ENCODE measurements around the gene MINDY4. TPM values are rescaled to one million over a fixed set of nuclear protein-coding genes. Genes with fewer than 3 reads are reported as not detected.

Gene MINDY4
- total RNA-seq, 1 experiment from 2014 or later = 1.8 TPM

DNA sequence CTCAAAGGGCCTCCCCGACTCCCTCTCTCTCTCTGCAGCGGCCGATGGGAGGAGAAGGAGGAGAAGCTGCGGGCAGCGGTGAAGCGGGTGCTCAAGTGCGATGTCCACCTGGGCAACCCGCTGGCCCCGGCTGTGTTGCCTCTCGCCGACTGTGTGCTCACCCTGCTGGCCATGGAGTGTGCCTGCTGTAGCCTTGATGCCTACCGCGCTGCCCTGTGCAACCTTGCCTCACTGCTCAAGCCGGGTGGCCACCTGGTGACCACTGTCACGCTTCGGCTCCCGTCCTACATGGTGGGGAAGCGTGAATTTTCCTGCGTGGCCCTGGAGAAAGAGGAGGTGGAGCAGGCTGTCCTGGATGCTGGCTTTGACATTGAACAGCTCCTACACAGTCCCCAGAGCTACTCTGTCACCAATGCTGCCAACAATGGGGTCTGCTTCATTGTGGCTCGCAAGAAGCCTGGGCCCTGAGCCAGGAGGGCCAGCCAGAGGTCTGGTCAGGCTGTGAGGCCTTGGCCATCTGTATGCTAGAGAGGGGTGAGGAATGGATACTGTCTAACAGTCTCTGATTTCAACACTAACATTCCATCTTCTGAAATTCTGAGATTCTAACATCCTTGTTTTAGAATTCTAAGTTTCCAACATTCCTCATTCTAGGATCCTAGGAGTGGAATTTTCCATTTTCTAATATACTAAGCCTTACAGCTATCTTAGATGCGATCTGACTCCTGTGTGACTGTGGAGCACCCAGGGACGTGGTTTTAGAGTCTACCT lies 15.6 kb upstream of the MINDY4 start:
- peaks cover 6% of the 10 kb centered on the region for H3K9me3 Mint-ChIP-seq
- H3K36me3 Mint-ChIP-seq = no peaks in the 10 kb centered on the region
- CTCF ChIA-PET = interaction anchor here (1.1 kb wide), 1 partner anchor 10 kb away, joined by 3 read pairs; no protein-coding TSS in a partner anchor
- H3K27me3 Mint-ChIP-seq (ENCODE audit: low read depth) = no peaks in the 10 kb centered on the region; the same call in none of the 2 replicates
- no peak for DNase-seq (ENCODE audit: low spot score)
- no peaks in the 10 kb centered on the region for H3K4me1 Mint-ChIP-seq
- TF ChIP-seq SMAD4 (CRISPR knock-in tag; IDR thresholded peaks at IDR 0.05) (no peak), FOXP1 (CRISPR knock-in tag; IDR thresholded peaks at IDR 0.05; ENCODE audit: borderline replicate concordance) (no peak), ZNF263 (CRISPR knock-in tag; IDR thresholded peaks at IDR 0.05; ENCODE audit: low read depth) (no peak), ZNF232 (CRISPR knock-in tag; IDR thresholded peaks at IDR 0.05) (no peak)
- TF ChIP-seq, protein P1, sequence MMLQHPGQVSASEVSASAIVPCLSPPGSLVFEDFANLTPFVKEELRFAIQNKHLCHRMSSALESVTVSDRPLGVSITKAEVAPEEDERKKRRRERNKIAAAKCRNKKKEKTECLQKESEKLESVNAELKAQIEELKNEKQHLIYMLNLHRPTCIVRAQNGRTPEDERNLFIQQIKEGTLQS (CRISPR knock-in tag; conservative IDR thresholded peaks at IDR 0.05) = no peak
- TF ChIP-seq, protein P2, sequence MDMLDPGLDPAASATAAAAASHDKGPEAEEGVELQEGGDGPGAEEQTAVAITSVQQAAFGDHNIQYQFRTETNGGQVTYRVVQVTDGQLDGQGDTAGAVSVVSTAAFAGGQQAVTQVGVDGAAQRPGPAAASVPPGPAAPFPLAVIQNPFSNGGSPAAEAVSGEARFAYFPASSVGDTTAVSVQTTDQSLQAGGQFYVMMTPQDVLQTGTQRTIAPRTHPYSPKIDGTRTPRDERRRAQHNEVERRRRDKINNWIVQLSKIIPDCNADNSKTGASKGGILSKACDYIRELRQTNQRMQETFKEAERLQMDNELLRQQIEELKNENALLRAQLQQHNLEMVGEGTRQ (CRISPR knock-in tag; IDR thresholded peaks at IDR 0.05) = no peak
- TF ChIP-seq, protein P3, sequence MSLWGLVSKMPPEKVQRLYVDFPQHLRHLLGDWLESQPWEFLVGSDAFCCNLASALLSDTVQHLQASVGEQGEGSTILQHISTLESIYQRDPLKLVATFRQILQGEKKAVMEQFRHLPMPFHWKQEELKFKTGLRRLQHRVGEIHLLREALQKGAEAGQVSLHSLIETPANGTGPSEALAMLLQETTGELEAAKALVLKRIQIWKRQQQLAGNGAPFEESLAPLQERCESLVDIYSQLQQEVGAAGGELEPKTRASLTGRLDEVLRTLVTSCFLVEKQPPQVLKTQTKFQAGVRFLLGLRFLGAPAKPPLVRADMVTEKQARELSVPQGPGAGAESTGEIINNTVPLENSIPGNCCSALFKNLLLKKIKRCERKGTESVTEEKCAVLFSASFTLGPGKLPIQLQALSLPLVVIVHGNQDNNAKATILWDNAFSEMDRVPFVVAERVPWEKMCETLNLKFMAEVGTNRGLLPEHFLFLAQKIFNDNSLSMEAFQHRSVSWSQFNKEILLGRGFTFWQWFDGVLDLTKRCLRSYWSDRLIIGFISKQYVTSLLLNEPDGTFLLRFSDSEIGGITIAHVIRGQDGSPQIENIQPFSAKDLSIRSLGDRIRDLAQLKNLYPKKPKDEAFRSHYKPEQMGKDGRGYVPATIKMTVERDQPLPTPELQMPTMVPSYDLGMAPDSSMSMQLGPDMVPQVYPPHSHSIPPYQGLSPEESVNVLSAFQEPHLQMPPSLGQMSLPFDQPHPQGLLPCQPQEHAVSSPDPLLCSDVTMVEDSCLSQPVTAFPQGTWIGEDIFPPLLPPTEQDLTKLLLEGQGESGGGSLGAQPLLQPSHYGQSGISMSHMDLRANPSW (CRISPR knock-in tag; conservative IDR thresholded peaks at IDR 0.05; ENCODE audit: low read depth) = no peak
- TF ChIP-seq, protein P4, sequence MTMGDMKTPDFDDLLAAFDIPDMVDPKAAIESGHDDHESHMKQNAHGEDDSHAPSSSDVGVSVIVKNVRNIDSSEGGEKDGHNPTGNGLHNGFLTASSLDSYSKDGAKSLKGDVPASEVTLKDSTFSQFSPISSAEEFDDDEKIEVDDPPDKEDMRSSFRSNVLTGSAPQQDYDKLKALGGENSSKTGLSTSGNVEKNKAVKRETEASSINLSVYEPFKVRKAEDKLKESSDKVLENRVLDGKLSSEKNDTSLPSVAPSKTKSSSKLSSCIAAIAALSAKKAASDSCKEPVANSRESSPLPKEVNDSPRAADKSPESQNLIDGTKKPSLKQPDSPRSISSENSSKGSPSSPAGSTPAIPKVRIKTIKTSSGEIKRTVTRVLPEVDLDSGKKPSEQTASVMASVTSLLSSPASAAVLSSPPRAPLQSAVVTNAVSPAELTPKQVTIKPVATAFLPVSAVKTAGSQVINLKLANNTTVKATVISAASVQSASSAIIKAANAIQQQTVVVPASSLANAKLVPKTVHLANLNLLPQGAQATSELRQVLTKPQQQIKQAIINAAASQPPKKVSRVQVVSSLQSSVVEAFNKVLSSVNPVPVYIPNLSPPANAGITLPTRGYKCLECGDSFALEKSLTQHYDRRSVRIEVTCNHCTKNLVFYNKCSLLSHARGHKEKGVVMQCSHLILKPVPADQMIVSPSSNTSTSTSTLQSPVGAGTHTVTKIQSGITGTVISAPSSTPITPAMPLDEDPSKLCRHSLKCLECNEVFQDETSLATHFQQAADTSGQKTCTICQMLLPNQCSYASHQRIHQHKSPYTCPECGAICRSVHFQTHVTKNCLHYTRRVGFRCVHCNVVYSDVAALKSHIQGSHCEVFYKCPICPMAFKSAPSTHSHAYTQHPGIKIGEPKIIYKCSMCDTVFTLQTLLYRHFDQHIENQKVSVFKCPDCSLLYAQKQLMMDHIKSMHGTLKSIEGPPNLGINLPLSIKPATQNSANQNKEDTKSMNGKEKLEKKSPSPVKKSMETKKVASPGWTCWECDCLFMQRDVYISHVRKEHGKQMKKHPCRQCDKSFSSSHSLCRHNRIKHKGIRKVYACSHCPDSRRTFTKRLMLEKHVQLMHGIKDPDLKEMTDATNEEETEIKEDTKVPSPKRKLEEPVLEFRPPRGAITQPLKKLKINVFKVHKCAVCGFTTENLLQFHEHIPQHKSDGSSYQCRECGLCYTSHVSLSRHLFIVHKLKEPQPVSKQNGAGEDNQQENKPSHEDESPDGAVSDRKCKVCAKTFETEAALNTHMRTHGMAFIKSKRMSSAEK (CRISPR knock-in tag; IDR thresholded peaks at IDR 0.05; ENCODE audit: borderline replicate concordance) = no peak
- H3K4me3 Mint-ChIP-seq = no peak overlapping the region
- peak; percentile 44; the same call in 1 of the 2 replicates for ATAC-seq
- H3K27ac Mint-ChIP-seq = no peak overlapping the region
- POLR2A ChIA-PET = interaction anchor here (0.7 kb wide), 1 partner anchor 10 kb away, joined by 4 read pairs; no protein-coding TSS in a partner anchor

DNA sequence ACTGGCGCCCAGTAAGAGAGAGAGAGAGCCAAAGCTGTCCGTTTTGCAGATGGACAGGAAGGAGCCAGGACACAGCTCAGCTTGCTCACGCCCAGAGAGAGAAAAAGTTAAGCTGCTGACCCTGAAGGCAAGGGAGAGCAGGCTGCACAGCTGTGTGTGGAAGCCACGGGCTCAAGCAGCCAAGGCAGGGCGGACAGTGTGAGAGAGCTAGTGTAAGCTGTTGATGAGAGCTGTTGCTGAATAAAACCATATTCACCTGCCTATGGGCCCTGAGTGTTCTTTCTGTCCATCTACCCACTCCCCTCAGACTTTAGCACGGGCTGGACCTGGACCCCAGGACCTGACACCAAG lies 13.9 kb upstream of the MINDY4 start:
- CTCF ChIA-PET = no interaction called here
- DNase-seq (ENCODE audit: low spot score) = no peak
- POLR2A ChIA-PET = no interaction called here
- H3K27me3 Mint-ChIP-seq (ENCODE audit: low read depth) = peaks cover 4% of the 10 kb centered on the region
- no peak overlapping the region for H3K4me3 Mint-ChIP-seq
- no peaks in the 10 kb centered on the region for H3K36me3 Mint-ChIP-seq
- no peak for ATAC-seq
- H3K9me3 Mint-ChIP-seq = peaks cover 5% of the 10 kb centered on the region; the same call in 1 of the 2 replicates
- H3K4me1 Mint-ChIP-seq = no peaks in the 10 kb centered on the region
- no peak overlapping the region; the same call in 1 of the 2 replicates for H3K27ac Mint-ChIP-seq
- TF ChIP-seq, protein P5, sequence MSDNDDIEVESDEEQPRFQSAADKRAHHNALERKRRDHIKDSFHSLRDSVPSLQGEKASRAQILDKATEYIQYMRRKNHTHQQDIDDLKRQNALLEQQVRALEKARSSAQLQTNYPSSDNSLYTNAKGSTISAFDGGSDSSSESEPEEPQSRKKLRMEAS (CRISPR knock-in tag; IDR thresholded peaks at IDR 0.05) = no peak
- TF ChIP-seq ZNF423 (CRISPR knock-in tag; IDR thresholded peaks at IDR 0.05) (no peak), ZNF263 (CRISPR knock-in tag; IDR thresholded peaks at IDR 0.05; ENCODE audit: low read depth) (no peak), CREB1 (CRISPR knock-in tag; IDR thresholded peaks at IDR 0.05) (no peak), FOXP1 (CRISPR knock-in tag; IDR thresholded peaks at IDR 0.05; ENCODE audit: borderline replicate concordance) (no peak), MYBL2 (CRISPR knock-in tag; IDR thresholded peaks at IDR 0.05) (no peak), ELF4 (CRISPR knock-in tag; IDR thresholded peaks at IDR 0.05; ENCODE audit: low read depth) (no peak), NFATC4 (CRISPR knock-in tag; IDR thresholded peaks at IDR 0.05) (no peak), SP1 (CRISPR knock-in tag; conservative IDR thresholded peaks at IDR 0.05) (no peak), ZNF317 (CRISPR knock-in tag; IDR thresholded peaks at IDR 0.05; ENCODE audit: borderline replicate concordance, low read depth) (no peak), ESRRA (CRISPR knock-in tag; IDR thresholded peaks at IDR 0.05; ENCODE audit: borderline replicate concordance) (no peak), SMAD3 (CRISPR knock-in tag; IDR thresholded peaks at IDR 0.05; ENCODE audit: borderline replicate concordance) (no peak), EMX1 (CRISPR knock-in tag; IDR thresholded peaks at IDR 0.05) (no peak)
- TF ChIP-seq, protein P6, sequence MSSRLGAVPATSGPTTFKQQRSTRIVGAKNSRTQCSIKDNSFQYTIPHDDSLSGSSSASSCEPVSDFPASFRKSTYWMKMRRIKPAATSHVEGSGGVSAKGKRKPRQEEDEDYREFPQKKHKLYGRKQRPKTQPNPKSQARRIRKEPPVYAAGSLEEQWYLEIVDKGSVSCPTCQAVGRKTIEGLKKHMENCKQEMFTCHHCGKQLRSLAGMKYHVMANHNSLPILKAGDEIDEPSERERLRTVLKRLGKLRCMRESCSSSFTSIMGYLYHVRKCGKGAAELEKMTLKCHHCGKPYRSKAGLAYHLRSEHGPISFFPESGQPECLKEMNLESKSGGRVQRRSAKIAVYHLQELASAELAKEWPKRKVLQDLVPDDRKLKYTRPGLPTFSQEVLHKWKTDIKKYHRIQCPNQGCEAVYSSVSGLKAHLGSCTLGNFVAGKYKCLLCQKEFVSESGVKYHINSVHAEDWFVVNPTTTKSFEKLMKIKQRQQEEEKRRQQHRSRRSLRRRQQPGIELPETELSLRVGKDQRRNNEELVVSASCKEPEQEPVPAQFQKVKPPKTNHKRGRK (CRISPR knock-in tag; IDR thresholded peaks at IDR 0.05; ENCODE audit: borderline replicate concordance) = no peak
- TF ChIP-seq, protein P7, sequence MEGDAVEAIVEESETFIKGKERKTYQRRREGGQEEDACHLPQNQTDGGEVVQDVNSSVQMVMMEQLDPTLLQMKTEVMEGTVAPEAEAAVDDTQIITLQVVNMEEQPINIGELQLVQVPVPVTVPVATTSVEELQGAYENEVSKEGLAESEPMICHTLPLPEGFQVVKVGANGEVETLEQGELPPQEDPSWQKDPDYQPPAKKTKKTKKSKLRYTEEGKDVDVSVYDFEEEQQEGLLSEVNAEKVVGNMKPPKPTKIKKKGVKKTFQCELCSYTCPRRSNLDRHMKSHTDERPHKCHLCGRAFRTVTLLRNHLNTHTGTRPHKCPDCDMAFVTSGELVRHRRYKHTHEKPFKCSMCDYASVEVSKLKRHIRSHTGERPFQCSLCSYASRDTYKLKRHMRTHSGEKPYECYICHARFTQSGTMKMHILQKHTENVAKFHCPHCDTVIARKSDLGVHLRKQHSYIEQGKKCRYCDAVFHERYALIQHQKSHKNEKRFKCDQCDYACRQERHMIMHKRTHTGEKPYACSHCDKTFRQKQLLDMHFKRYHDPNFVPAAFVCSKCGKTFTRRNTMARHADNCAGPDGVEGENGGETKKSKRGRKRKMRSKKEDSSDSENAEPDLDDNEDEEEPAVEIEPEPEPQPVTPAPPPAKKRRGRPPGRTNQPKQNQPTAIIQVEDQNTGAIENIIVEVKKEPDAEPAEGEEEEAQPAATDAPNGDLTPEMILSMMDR (IDR thresholded peaks at IDR 0.05) = no peak
- TF ChIP-seq, protein P1 (CRISPR knock-in tag; conservative IDR thresholded peaks at IDR 0.05) = no peak

Measured in WTC11 (cell line).